Right ventricle myocardium inferior (tissue), 1 donor: ENCODE results near the gene CTNS. TPM values are rescaled to one million over a fixed set of nuclear protein-coding genes. Genes with fewer than 3 reads are reported as not detected.
A peak's percentile ranks its signal among the peaks of the same experiment; 100 is the strongest.

Experiments used
- ATAC-seq: fragments of 200-7000 bp; cut with Tn5 transposase; one replicate; pipeline ENCODE4 v1.9.1; 2020; ENCODE audit warnings: mild to moderate bottlenecking, moderate library complexity
- DNase-seq: peaks from one replicate; pipeline ENCODE4 v3.0.0; 2021; ENCODE audit errors: missing footprints
- intact Hi-C: fragments of 100-400 bp; cut with DNase I; formaldehyde crosslinking; loops from one replicate; pipeline ENCODE4 v1.11.0; 2022
- long read RNA-seq: library from polyadenylated mRNA; unstranded; transcript quantifications from one replicate; pipeline ENCODE4 v2.0.0, GENCODE V29; 2021
- total RNA-seq: library from RNA; stranded (reverse); fragmentation: NEBNext Ultra II Directional; extraction: Animal tissue kit (Norgen Biotek cat#: 25700); gene quantifications from one replicate; pipeline ENCODE4 v1.2.1, GENCODE V29; 2021
- donor health status: DM: no; HTN: yes; CAD: no; lungs with severe emphysema.

The CTNS gene
- total RNA-seq = 6.6 TPM
- long read RNA-seq, partial matches to known transcripts = 1 of 7 reads
- long read RNA-seq, other reads (novel, unspliced or antisense) = 4 of 7 reads

DNA sequence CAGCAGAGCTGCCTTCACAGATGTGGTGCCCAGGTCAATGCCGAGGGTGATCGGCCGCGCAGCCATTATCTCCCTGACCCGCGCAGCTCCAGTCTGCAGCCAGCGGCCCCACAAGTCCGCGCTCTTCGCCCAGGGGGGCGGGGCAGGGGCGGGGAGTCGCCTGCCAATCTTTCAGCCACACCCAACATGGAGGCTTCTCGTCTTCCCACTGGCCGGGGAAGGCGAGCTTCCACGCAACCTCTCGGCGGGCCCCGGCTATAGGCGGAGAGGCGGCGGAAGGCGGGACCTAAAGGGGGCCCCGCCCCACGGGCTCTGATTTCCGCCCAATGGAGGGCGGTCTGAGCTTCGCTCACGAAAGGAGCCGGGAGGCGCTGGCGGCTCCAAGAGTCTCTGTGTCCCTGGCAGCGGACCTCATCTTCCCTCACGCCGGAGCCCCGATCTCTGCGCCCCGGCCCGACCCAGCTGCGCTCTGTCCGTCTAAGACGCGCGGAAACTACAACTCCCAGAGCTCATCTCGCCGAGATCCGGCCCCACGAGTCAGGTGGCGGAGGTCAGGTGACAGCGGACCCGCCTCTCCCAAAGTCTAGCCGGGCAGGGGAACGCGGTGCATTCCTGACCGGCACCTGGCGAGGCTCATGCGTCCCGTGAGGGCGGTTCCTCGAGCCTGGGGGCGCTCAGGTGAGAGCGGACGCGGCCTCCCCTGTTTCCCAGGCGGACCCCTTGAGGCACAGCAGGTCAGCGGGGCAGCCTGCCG is at the start of gene CTNS, which contains the start of gene SHPK:
Gene CTNS (plus strand): TSS at position 607 of the 754 bp plus-strand sequence. CDS start 3,447 bp downstream, outside the sequence.
Gene SHPK (minus strand): TSS at position 97 of the 754 bp plus-strand sequence. CDS start 31 bp downstream, at position 66.
- DNase-seq (peak; percentile 99), ATAC-seq (peak; percentile 98)
- intact Hi-C loops = loop anchor here (1.0 kb wide), 1 partner anchor 30 kb away; no protein-coding TSS in a partner anchor

DNA sequence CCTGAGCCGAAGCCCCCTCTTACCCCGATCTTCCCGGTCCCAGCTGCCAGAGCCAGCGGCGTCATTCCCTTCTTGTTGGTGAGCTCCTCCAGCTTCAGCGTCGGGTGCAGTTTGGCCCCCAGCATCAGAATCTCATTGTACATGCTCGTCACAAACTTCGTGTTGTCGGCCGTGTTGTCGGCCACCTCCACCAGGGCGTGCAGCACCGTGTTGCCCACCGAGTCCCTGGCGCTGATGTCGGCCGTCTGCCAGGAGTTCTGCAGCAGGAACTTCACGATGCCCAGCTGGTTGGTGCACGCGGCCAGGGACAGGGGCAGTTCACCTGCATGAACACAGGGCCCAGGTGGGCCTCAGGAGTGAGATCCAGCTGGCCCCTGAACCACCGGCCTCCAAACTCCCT is 46.8 kb upstream of the CTNS start:
- intact Hi-C loops = no loop called here
- ATAC-seq (no peak), DNase-seq (no peak)

DNA sequence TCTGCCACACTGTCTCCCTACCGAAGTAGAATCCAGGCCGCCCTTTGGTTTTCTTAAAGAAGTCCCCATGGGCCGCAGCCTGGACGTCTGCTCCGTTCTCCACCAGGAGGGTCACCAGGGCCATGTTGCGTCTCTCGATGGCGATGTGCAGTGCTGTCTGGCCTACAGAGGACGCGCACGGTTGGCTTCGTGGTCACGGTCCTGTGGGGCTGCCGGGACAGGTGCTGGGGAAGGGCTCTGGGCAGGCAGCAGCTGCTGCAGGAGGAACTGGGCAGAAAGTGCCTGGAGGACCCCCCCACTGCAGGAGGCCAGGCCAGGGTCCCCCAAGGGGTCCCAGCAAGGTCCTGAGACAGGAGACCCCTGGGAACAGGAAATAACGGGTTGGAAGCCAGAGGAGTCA is 46.3 kb upstream of the CTNS start:
- DNase-seq (no peak), ATAC-seq (no peak)
- intact Hi-C loops = no loop called here

DNA sequence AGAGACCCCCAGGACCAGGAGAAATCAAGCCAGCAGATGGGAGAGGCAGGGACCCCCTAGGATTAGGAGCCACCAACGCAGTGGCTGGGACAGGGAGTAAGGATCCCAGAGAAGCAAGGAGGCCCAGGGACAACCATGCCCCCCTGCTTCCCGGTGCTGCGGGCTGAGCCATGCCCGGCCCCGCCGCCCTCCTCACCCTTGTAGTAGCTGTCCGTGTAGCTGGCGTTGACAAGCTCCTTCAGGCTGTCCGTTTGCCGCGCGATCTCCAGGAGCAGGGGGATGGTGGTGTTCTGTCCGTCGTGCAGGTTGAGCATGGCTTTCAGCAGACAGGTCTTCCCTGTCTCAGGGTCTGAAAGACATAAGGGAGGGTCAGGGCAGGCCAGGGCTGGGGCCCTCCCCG is 45.8 kb upstream of the CTNS start:
- DNase-seq (no peak), ATAC-seq (no peak)
- intact Hi-C loops = no loop called here

DNA sequence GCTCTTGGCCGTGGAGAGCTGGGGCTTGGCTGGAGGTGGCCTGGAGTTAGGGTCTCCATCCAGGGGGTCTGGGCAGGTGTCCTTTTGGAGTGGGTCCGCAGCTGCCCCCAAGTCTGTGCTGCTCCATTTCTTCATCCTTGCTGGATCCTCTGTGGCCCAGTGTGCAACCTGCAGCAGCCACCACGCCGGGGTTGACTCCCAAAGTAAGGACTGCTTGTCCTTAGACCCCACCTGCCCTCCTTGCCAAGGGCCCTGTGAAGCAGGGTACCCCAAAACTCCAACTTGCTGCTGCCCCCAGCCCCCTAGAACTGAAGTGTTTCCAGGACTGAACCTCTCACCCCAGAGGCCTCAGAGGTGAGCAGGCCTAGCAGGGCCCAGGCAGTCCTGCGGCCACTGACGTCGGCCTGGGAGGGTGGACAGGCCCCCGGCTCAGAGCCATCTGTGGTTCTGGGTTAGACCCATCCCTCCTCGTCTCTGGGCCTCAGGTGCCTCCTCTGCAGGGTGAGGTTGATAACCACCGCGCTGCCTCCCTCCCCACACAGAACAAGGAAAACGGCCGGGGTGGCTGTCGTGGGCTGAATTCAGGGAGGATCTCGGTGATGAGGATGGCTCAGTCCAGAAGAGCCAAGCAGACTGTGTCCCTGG is 44.2 kb upstream of the CTNS start:
- intact Hi-C loops = no loop called here
- ATAC-seq (no peak), DNase-seq (peak; percentile 57)

DNA sequence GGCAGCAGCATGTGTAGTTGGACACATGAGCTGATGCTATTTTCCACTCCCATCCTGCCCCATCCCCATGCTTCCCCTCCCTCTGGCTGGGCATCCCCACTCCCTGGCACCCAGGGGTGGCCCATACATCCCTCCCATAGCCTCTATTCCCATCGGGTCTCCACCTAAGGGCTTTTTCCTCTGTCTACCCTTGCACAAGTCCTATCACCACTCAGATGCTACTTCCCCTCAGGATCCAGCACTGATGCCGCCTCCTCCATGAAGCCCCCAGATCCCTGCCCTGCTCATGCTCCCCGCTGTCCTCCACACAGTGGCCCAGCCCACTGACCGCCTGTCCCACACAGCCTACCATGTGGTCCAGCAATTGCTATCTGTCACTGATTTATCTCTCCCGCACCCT is 43.2 kb upstream of the CTNS start:
- intact Hi-C loops = no loop called here

DNA sequence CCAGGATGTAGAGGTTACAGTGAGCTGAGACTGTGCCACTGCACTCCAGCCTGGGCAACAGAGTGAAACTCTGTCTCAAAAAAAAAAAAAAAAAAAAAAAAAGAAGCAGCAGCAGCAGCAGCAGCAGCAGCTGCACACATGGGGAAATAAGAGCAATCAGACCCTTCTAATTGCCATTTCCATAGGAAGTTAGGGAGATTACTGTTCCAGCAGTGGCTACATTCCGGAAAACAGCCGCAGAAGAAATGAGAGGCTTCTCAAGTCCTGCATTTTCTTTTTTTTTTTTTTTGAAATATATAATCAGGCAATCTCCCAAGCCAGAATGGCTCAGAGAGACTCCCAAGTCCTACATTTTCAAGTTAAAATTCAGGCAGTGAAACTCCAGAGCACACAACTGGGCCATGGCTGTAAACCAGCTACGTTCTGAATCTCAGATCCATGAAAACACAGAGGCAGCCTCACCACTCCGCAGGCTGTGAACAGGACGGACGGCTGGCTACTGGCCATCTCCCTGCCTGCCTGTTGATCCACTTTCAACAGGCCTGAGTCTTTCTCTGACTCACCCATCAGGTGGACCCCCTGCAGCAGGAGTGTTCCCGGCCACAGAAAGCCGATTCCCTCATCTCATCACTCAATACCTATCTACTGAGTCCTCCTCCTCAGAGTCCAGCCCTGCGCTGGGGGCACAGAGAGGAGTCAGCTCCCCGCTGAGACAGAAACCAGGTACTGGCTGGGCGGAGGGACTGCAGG is 42.3 kb upstream of the CTNS start:
- intact Hi-C loops = no loop called here
- ATAC-seq = peak; percentile 58
- peak; percentile 66 for DNase-seq

More for the DNA sequence above, 43.2 kb upstream of the CTNS start:
- DNase-seq = no peak
- ATAC-seq = no peak

DNA sequence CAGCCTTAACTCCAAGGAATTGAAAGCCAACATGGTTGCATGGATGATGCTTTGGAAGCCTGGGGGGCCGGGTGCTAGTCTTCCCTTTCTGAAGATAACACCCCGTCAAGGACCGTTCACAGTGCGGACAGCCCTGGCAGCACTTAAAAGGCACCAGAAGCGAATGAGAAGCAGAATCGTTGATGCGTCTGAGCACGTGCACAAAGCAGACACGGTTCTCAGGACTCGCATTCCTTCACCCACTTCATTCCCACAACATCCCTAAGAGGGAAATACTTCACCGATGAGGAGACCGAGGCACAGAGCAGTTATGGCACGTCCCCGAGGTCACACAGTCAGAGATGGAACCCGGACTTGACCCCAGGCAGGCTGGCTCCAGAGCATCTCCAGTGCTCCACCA is 41.6 kb upstream of the CTNS start:
- intact Hi-C loops = no loop called here
- no peak for ATAC-seq
- peak; percentile 27 for DNase-seq

DNA sequence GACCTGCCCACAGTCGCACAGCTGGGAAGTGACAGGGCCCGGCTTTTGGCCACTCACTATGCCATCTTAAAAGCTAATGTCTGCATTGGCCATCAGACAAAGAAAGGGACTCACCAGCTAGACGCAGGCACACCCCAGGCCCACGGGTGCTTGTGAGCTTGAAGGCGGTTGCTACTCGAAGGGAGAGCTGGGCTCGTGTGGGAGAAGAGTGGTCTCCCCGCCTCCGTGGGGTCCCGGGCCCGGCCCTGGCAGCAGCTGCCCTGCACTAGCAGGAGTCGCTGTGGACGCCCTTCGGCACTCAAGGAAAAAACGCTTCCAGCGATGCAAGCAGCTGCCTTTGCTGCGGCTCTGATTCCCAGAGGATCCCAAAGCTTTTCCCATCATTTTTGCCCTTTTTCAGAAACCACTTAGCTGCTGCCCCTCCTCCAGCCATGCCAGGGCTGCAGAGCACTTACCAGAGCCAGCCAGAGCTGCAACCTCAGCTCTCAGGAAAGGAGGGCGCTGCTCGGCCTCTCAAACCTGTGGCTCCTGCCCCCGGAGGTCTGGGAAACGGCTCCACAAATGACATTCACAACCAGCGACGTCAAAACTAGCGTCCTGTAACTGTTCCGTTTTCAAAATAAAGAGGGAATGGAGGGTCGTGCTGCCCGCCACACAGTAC is 39.6 kb upstream of the CTNS start:
- peak; percentile 53 for DNase-seq
- ATAC-seq = no peak
- intact Hi-C loops = no loop called here

DNA sequence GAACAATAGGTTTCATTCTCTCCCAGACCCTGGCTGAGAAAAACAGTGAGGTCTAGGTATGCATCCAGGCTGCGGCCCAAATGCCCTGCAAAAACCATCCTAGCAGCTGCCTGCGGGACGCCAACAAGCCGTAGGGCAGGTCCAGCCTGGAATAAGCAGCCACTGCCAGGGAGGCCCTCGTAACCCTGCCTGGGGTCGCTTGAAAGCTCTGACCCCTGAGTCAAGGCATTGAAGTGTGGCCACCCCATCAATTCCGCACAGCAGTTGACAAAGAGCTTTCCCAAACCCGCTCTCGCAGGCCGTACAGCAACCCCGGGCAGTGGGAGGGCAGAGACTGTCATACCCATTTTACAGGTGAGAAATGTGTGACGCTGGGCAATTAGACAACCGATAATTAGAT is 38.5 kb upstream of the CTNS start:
- no peak for ATAC-seq

DNA sequence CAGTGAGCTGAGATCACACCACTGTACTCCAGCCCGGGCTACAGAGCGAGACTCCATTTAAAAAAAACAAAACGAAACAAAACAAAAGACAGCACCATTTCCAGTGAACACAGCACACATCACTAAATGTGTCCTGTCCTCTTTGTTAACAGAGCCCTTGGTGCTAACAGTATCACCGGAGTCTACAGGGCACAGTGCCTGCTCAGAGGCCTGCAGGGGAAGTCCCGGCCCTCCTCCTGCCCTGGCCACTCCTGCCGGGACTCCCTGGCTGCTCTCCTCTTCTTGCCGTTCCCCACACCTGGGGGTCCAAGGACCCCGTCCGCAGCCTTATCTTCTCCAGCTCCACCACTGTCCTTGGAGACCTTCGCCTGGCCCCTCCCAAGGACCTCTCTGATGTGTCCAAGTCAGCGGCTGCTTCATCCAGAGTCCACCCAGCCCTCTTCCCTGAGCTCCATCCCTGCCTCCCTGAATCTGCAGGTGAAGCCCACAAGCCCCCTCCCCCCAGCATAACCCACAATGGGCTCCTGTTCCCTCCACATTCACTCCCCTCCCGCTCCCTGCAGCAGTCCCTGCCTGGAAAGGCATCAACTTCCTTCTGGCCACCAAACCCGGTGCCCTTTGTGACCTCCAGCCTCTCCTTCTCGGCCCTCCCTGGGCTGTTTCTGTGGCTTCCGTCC is 35.9 kb upstream of the CTNS start:
- DNase-seq (peak; percentile 60), ATAC-seq (no peak)
- intact Hi-C loops = no loop called here

More for the DNA sequence above, 38.5 kb upstream of the CTNS start:
- peak; percentile 28 for DNase-seq
- intact Hi-C loops = no loop called here

DNA sequence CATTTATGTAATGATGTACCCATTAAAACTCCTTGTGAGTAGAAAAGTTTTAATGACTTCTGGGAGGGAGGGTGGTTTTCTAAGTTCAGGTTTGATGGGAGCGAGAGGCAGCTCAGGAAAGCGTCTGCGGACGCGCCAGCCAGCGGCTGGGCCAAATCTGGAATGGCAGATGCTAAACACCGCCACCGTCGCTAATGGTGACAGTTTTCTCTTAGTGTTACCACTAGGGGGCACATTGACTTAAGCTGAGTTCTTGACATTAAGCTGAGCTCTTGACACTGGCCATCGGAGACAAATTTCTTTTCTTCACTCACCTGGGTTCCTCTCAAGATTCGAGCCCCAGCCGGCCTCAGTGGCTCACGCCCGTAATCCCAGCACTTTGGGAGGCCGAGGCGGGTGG is 34.1 kb upstream of the CTNS start:
- peak; percentile 52 for DNase-seq
- intact Hi-C loops = no loop called here
- ATAC-seq = no peak

DNA sequence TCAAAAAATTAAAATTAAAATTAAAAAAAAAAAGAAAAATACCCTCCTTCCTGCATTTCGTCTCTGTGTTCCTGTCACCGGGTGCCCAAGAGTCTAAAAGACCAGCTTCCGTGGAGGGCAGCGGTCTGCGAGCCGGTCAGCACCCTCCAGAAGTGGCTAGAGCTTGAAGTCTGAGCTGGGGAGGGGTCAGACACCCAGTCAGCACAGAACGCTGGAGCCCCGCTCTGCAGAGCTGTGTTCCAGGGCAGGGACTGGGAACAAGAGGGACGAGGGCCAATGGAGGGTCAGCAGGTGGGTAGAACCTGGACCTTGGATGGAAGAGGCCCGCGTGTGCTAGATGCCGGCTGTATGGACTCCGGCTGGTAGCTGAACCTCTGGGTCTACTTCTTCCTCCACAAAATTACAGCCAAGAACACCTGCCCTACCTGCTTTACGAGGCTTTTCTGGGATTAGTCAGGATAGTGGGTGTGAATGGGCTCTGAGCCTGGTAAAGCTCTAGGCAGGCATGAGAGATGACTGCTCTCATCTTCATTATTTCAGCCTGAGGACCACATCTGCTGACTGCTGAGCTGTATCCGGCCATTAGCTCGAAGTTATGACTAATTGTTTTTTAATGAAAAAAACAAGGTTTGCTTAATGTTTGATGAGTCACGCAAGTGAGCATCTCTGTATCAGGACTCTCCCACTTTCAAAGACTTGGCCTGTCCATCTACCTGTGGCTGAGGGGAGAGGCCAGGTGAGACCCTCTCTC is 33.3 kb upstream of the CTNS start:
- DNase-seq = no peak
- no peak for ATAC-seq
- intact Hi-C loops = no loop called here

DNA sequence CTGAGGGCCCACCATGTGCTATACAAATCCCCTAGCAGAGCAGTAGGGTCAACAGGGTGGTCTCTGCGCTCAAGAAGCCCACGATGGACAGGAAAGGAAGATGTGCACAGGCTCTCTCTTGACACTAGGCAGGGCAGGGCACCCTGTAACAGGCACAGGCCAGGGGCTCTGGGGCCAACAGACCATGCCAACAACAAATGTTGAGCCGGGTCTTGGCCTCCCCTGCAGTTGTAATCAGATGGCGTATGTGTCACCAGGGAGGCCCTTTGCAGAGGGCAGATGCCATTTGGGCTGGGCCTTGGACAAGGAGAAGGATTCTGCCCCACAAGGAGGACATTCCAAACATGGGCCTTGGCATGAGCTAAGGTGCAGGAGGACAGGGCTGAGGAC is 32.7 kb upstream of the CTNS start:
- intact Hi-C loops = no loop called here
- DNase-seq = peak; percentile 39

DNA sequence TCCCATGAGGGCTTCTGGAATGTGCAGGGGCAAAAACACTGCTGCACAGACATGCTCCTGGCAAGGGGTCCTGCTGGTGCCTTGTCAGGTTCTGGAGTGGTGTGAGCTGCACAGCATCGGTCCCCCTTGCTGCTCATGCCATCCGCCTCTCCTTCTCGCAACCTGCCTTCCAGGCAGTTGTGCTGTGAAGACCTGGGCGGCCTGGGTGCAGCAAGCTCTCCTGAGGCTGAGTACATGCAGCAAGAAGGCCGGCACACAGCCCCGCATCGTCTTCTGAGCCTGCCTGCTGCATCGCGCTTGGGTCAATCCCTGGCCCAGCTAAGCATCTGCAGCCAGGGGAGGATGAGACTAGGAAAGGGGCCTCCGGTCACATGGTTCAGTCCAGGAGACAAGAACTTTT is 26.9 kb upstream of the CTNS start:
- DNase-seq (no peak), ATAC-seq (no peak)
- intact Hi-C loops = no loop called here

More for the DNA sequence above, 32.7 kb upstream of the CTNS start:
- no peak for ATAC-seq

DNA sequence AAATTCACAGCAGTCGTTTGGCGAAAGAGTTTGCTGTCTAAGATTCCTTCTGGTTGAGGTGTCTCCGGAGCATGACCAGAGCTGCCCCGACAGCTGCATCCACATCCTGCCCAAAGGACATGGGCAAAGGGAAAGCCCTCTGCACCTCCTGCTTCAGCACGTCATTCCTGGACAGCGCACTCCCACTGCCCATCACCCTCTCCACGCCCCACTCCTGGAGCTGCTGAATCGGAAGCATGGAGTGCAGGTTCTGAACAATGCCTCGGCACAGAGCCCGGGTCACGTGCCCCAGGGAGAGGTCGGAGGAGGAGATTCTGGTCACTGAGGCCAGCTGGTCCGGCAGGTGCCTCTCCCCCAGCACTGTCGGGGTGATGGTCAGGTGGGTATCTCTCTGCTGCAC is 26.0 kb upstream of the CTNS start:
- intact Hi-C loops = no loop called here
- ATAC-seq (no peak), DNase-seq (no peak)

DNA sequence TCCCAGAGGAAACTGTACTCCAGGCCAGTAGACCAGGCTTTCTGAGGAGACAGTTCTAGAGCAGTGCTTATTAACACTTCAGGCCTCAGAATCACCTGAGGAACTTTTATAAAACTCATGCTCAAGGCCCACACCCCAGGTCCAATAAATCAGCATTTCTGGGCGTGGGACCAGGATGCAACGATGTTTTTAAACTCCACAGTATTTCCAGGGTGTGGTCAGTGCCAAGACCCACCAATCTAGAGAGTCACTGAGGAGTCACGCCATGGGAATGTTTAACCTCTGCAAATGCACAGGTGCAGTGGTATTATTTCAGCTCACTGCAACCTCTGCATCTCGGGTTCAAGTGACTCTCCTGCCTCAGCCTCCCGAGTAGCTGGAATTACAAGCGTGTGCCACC is 23.4 kb upstream of the CTNS start:
- DNase-seq (no peak), ATAC-seq (no peak)
- intact Hi-C loops = no loop called here
